Colon (tissue), 2 donors: Measurements from ENCODE around the gene HSD11B1L.

Source experiments
- FAIRE-seq: peaks from 2 replicates; lab custom pipeline; 2012; peaks lifted over from hg19 to GRCh38; lab: Jason Lieb, UNC
- donor health status: control.
- donor health status: control.

Gene HSD11B1L, protein sequence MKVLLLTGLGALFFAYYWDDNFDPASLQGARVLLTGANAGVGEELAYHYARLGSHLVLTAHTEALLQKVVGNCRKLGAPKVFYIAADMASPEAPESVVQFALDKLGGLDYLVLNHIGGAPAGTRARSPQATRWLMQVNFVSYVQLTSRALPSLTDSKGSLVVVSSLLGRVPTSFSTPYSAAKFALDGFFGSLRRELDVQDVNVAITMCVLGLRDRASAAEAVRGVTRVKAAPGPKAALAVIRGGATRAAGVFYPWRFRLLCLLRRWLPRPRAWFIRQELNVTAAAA

DNA sequence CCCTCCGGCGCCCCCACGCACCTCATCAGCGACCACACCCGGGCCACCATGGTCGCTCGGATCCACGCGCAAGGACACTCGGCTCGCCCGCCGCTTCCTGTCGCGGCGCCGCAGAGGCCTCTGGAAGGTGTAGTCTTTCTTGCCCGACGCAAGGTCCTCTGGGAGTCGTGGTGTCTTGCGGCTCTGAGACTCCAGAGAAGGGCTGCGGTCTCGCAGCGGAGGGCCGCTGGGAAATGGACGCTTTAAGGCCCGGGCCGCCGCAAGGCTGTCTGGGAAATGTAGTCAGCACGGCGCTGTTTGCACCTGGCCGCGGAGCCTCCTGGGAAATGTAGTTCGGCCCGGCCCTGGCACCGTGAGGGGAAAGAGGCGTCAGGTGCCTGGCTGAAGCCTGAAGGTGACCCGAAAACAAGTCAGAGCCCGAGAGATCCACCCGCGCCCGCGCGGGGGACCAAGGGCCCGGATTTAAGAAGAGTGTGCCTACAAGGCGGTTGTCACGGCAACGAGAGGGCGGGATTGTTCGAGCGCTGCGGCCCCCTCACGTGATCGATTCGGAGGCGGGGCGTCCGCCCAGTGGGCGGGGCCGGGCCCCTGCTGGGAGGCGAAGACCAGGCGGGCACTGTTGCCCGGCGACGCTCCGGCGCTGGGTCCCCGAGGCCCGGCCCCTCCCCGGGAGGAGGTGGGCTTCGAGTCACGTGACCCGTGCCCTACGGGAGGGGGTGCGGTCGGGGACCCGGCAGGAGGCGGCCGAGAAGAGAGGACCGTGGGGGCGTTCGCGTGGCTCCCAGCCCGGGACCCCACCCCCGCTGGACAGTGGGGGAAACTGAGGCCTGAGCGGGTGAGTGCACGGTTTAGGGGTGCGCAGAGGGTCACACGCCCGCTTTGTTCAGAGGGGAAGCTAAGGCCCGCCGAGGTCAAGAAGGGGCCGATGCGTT, at the start of gene HSD11B1L, which contains the start of gene MICOS13:
Gene HSD11B1L (plus strand): TSS at position 591 of the 932 bp plus-strand sequence. CDS start 3,806 bp downstream, outside the sequence.
Gene MICOS13 (minus strand): TSS at position 80 of the 932 bp plus-strand sequence. CDS start 30 bp downstream, at position 50.
- FAIRE-seq, result peak; percentile 92

DNA sequence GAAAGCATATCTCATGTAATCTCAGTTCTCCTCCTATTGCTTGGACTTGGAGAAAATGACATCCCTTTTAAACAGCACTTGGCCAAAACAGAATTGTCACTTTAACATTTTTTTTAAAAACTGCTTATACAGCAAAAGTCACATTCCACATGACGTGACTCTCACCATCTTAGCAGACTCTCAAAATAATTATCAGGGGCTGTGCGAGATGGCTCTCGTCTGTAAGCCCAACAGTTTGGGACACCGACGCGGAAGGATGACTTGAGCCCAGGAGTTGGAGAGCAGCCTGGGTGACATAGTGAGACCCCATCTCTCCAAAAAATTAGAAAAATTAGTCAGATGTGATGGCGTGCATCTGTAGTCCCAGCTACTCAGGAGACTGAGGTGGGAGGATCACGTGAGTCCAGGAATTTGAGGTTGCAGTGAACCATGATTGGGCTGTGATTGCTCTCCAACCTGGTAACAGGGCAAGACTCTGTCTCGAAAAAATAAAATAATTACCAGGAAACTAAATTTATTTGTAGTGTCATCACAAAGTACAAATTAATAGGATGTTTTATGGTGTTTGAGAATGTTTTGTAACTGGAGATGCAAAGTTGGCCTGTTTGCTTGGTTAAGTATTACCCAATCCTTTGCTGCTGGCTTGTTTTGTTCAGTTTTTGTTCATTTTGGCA, 49.1 kb upstream of the HSD11B1L start:
- no peak for FAIRE-seq

DNA sequence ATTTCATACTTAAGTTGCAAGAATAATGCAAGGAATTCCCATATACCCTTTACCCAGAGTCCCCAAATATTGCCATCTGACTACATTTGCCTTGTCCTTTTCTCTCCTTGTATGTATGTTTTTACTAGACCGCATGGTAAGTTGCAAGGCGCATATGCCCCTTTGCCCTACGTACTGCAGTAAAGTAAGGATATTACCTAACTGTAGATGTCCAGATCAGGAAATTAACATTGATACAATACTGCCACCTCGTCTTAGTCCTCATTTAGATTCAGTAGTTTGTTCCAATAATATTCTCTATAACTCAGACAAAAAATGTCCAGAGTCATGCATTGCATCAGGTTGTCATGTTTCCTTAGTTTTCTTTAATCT, 48.6 kb upstream of the HSD11B1L start:
- no peak for FAIRE-seq

DNA sequence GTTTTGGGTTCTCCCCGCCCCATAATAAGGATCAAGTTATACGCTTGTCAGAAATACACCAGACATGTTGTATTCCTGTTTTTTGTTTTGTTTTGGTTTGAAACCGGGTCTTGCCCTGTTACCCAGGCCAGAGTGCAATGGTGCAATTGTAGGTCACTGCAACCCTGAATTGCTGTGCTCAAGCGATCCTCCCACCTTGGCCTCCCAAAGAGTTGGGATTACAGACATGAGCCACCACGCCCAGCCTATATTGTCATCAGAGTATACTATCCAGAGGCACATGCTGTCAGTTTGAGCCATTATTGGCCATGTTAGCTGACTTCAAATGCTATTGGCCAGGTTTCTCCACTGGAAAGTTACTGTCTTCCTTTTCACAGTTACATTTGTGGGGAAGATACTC, 48.2 kb upstream of the HSD11B1L start:
- FAIRE-seq, result no peak

DNA sequence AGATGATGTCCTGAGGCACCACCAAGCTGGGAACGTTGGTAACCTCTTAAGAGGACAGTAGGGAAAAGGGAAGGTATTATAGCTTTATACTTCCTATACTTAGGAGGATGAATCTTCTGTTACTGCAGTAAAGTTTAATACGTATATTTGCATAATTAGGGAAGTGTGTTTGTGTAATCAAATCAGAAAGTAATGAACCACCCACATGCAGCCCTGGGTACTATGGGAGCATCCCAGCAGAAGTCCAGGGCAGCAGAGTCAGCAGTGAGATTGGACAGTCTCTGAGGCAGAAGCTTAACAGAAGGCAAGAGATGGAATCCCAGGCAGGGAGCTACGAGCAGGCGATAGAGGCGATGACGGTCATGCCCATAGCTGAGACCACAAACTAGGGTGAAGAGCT, 45.4 kb upstream of the HSD11B1L start:
- FAIRE-seq, result no peak

DNA sequence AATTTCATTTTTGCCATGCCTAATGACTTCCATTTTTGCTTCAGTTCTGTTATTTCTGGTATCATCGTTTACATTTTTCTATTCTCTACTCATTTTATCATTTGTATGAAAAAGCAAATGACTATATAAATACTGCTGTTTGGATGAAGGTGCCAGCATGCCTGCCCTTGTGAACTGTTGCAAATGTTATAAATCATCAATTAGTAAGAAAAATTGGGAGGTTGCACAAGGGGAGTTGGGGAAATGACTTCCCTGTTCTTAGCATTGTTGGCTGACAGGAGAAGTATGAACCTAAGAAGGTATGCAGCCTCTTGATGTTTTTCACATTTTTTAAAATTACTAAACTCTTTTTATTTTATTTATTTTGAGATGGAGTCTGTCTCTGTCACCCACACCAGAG, 42.9 kb upstream of the HSD11B1L start:
- FAIRE-seq, result no peak

DNA sequence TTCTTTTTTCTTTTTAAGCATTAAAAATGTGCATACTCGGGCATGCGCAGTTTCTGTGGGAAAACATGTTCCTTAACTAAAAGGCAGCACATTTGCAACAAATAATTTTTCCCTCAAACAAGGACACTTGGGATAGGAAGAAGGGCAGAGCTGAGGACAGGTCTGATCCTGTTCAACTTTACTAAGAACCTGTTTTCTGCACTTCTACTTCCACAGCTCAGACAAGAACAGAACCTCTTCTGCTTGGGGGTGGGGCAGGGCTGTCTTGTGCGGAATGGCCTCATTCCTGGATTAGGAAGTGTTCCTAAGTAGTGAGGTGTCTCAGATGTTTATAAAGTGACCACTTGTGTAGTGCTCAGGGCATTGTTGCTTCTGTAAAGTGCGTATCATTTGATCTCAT, 39.7 kb upstream of the HSD11B1L start:
- no peak for FAIRE-seq

DNA sequence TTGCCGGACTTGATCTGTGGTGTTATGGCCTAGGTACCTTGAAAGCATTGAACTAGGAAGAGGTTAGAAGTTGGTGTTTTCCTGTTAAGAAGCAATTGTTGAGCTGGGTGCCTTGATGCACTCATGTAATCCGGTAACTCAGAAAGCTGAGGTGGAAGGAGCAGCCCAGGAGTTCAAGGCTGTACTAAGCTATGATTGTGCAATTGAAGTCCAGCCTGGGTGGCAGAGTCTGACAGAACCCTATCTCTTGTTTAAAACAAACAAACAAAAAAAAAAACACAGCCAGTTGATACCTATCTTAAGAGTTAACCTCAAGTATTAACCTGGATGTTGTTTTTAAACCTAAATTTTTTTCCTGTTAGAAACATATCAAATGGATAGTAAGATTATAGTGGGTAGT, 38.6 kb upstream of the HSD11B1L start:
- FAIRE-seq, result no peak

DNA sequence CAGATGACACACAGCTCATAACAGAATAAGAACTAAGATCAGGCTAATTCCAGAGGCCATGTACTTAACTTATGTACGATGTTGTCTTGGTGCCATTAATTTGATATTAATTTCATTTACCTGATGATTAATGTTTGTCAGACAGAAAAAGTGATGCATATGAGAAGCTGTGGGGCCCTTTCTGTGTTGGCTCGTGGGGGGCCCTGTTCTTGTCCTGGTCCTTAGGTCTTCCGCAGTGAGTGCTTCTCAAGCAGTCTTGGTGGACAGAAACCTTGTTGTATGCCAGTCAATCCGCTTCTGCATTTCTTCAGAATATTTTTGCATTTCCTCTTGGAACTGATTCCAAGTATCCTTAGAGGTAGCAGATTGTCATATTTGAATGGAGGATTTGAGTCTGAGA, 37.8 kb upstream of the HSD11B1L start:
- no peak for FAIRE-seq

DNA sequence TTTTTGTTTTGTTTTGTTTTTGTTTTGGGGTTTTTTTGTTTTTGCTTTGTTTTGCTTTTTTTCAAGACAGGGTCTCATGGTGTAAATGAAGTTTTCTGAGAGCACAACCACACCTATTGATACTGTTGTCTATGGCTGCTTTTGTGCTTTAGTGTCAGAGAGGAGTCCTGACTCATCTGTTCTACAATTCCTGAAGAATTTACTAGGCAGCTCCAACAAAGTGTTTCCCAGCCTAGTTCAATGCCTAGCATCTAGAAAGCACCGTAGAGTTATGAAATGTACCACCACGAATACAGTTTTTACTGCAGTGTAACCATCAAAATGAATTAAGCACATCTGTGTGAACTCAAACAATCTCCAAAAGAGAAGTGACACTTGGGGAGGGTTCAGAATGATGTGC, 36.8 kb upstream of the HSD11B1L start:
- FAIRE-seq, result no peak

DNA sequence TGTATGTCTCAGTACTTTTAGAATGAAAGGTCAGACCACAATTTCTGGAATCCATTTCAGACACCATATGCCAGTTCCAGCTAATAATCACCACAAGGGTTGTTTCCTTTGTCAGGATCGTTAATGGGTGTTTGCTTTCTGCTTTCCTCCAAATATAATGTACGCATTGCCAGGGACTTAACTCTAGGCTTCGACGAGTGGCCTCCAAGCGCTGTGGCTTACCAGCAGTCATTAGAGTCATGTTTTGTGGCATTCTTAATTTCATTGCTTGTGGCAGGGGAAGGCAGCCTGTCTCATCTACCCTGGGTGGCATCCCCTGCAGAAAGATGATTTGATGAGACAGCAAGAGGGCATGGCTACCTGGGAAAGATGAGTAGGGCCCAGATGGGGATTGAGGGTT, 35.4 kb upstream of the HSD11B1L start:
- FAIRE-seq, result no peak

DNA sequence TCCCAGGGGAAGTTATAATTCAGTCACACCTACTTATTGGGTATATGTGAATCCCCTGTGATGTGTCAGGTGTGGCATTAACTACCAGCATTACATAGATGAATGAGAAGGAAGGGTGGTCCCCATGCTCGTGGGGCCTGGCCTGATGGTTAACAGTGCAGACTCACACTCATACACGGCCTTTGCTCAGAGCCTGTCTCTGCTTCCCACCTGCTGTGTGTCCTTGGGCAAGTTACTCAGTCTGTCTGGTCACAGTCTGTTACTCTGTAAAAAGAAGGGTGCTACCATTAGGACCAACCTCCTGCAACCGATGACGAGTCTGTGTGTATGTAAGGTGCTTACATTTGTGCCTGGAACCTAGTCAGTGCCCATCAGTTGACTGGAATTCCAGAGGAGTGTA, 34.1 kb upstream of the HSD11B1L start:
- no peak for FAIRE-seq

DNA sequence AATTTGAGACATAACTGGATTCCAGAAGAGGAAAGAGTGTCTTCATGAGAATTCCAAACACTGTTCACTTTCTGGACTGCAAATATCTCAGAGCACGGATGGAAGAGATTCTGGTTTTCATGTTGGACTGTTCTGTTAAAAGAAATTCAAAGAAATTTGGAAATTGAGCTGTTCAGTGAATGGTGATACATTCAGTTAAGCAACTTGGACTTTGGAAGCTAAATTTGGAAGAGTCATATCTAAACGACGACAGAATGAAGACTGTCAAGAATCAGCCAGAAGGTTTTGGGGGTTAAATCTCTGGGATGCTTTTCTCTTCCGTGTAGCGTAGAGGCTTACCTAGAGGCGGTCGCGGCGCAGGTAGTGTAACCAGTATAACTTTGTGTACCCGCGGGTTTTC, 32.4 kb upstream of the HSD11B1L start:
- FAIRE-seq, result no peak

DNA sequence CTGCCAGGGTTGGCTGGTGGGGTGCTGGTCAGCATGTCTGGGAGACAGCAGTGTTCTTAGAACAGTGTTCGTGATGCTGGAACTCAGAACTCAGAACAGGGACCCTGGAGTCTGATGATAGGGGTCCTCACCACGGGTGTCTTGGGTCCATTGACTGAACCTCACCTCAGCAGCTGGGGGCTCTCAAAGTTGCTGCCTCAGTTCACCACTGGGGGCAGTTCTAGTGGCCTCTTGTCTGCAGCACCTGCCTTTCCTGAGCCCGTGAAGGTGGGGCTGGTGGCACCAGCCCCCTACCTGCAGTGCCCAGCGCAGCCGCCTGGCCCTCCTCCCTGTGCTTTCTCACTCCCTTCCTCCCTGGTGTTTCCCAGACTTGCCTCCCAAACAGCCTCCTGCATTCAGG, 29.5 kb upstream of the HSD11B1L start:
- no peak for FAIRE-seq

DNA sequence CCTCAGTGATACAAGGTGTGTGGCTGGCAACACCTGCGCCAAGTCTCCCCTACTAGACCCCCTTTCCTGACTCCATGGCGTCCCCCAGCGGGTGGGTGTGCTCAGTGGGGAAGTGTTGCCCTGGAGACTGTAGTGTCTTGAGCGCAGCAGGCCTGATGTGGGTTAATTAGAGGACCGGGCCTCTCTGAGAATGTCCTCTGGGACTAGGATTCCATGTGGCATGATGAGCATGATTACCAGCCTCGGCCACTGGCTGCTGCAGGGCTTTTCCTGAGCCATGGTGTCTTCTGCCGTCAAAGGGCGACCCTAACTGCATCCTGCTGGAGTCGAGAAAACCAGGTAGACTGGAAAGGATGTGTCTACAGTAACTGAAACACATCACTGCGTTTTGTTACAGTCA, 28.6 kb upstream of the HSD11B1L start:
- FAIRE-seq, result no peak

DNA sequence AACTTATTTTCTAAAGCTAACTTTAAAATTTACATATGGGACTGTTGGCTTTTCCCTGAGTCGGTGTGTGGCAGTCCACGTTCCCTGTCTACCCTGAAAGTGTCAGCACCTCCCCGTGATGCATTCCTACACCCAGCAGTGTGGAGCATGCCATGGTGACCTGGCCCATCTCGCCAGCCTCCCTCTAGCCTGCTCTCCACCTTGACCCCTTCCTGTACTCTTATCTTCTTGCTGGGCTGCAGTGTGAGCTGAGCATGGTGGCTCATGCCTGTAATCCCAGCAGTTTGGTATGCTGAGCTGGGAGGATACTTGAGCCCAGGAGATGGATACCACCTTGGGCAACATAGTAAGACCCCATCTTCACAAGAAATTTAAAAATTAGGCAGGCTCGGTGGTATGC, 25.9 kb upstream of the HSD11B1L start:
- FAIRE-seq, result no peak

DNA sequence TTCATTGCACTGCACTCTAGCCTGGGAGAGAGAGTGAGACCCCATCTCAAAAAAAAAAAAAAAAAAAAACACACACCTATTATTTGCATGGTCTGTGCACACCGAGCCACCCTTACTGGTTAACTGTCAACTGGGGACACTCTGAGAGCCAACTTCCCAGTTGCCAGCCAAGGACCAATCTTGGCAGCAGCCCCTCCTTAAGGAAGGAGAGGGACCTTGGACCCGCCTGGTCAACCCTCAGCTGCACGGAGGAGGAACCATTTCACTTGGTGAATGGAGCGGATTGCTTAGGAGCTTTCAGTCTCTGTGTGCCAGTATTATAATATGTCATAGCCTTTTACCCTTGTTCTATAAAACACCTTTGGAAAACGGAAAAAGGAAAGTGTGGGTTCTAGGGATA, 25.4 kb upstream of the HSD11B1L start:
- FAIRE-seq, result no peak

DNA sequence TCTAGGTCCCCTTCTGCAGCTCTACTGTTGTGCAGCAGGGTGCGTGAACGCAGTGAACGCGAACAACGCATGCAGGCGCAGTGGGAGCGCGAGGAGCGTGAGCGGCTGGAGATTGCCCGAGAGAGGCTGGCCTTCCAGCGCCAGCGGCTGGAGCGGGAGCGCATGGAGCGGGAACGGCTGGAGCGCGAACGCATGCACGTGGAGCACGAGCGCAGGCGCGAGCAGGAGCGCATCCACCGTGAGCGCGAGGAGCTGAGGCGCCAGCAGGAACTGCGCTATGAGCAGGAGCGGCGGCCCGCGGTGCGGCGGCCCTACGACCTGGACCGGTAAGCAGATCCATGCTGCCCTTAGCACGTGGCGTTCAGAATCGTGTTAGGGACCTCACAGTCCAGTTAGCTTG, 19.3 kb upstream of the HSD11B1L start:
- no peak for FAIRE-seq

DNA sequence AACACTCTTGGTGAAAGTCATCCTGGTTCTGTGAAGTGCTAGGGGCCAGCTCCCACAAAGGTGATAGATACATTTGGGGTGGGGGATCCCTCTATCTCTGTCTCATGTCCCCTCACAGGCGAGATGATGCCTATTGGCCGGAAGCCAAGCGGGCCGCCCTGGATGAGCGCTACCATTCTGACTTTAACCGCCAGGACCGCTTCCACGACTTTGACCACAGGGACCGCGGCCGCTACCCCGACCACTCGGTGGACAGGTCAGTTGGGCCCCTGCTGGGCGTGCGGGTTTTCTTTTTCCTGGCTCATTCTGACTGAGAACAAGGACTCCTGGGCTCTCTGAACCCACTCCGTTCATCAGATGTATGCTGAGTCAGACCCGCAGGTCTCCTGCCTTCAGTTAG, 16.9 kb upstream of the HSD11B1L start:
- no peak for FAIRE-seq

DNA sequence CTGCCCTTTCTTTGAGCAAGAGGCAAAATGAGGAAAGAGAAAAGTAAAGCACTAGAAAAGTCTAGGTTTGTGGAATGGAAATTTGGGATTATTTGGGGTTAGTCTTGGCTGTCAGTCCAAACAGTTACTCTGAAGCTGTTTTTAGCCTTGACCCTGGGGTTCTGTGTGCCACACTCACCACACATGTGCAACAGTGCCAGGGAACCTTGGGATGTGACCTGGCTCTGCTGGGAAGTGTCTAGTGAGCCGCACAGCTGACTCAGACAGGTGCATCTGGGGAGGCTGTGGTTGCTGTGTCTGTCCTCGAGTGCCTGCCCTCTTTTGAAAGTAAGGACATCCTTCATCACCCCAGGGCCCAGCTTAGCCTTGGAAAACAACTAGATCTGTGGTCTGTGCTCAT, 16.3 kb upstream of the HSD11B1L start:
- no peak for FAIRE-seq

DNA sequence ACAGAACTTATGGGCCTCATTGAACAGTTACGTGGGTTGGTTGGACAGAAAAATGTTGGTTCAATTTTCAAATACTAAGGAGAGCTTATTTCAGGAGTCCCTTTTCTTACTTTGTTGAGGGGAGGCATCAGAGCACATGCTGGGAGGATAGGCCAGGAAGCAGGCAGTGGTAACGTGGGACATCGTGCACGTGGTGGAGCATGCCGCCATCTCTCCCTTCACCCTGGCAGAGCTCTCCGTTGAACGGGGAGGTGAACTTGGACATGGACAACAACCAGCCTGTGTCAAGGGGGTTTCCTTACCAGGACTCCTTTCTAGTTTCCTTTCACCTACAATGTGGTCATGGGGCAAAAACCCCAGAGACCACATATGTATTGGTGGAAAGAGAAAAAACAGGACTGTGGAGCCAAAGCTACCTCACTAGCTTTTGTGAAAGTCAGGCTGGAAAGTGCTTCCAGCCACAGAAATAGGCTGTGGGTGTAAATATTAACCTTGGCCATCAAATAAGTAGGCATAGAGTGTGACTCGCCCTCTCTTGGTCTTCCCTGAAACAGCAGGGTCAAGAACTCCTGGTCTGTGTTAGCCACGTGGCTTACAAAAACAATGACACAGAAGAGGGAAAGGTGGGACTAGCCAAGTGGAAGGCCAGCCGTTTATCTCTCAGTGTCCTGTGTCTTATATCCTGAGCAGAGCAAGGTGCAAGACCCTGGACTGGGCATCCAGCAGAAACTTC, 14.9 kb upstream of the HSD11B1L start:
- no peak for FAIRE-seq

DNA sequence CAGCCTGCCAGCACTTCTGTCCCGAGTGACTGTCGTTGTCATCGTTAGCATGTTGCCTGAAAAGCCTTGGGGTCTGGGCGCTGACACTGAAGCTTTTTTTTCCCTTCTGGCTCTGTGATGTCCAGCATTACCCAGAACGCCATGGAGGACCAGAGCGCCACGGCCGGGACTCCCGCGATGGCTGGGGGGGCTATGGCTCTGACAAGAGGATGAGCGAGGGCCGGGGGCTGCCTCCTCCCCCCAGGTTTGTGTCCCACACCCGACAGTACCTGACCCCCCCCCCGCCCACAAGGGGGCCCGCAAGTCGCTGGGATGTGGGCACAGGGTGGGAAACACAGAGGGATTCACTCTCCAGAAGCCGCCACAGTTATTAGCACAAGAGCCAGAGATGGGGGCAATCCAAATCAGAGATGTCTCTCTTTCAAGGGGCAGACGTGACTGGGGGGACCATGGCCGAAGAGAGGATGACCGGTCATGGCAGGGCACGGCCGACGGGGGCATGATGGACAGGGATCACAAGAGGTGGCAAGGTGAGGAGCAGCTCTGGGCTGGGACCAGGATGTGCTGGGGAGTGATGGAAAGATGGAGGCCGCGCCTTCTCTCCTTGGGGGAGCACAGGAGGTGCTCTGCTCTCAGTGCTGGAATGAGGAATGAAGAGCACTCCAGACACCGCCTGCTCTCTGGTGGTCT, 13.8 kb upstream of the HSD11B1L start:
- no peak for FAIRE-seq
